LNCaP clone FGC (cell line): Measurements from ENCODE around the gene ZNF286A.

Source experiments
- DNase-seq: peaks from one replicate; pipeline ENCODE4 v3.0.0-alpha.2; 2011; ENCODE audit warnings: low read depth
- H3K4me3 ChIP-seq: 2 replicates; pipeline ENCODE4 v1.5.1; 2011; ENCODE audit warnings: mild to moderate bottlenecking, low read depth, low read length, control low read depth
- TF ChIP-seq, protein P1 (sequence below): IDR thresholded peaks from 2 replicates; pipeline ENCODE4 v1.5.1; 2012; ENCODE audit warnings: mild to moderate bottlenecking; ENCODE audit not compliant: control insufficient read depth, insufficient read depth; ENCODE audit errors: extremely low read depth

ZNF286A gene

DNA sequence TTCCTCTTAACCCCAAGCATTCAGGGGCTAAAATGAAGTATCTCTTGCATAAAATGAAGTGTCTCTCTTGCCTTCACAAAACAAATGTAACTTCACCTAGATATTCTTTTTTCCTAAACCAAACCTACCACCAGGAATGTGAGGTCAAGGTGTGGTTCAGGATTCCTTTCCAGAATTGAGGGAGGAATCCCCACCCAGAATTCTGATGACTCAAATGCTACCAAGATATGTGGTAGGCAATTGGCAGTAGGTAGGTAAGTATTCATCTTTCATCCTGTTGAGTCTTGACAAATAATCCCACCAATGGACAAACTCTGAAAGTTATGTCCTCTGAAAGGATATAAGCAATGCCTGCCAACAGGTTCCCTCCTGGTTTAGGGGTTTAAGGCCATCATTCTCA lies 41.7 kb upstream of the ZNF286A start:
- DNase-seq: no peak
- TF ChIP-seq, protein P1, sequence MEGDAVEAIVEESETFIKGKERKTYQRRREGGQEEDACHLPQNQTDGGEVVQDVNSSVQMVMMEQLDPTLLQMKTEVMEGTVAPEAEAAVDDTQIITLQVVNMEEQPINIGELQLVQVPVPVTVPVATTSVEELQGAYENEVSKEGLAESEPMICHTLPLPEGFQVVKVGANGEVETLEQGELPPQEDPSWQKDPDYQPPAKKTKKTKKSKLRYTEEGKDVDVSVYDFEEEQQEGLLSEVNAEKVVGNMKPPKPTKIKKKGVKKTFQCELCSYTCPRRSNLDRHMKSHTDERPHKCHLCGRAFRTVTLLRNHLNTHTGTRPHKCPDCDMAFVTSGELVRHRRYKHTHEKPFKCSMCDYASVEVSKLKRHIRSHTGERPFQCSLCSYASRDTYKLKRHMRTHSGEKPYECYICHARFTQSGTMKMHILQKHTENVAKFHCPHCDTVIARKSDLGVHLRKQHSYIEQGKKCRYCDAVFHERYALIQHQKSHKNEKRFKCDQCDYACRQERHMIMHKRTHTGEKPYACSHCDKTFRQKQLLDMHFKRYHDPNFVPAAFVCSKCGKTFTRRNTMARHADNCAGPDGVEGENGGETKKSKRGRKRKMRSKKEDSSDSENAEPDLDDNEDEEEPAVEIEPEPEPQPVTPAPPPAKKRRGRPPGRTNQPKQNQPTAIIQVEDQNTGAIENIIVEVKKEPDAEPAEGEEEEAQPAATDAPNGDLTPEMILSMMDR: no peak
- no peak overlapping the region for H3K4me3 ChIP-seq

DNA sequence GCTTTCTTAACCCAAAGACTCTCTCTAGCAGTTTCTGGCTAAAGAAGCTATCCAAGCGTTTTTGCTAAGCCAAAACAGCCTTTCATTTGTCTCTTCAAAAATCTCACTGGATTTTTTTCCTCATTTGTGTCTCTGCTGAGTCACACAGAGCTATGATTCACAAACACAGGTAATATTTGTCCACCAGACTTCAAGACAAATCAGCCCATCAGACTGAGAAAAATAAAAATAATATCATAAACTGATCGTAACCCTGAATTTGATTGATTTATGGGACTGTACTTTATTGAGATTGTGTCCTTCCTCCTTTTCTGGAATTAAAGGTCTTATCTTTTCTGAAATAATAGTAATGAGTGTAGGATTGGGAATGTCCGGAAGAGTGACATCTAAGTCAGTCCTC lies 41.3 kb upstream of the ZNF286A start:
- TF ChIP-seq, protein P1: no peak
- no peak for DNase-seq
- no peak overlapping the region for H3K4me3 ChIP-seq

DNA sequence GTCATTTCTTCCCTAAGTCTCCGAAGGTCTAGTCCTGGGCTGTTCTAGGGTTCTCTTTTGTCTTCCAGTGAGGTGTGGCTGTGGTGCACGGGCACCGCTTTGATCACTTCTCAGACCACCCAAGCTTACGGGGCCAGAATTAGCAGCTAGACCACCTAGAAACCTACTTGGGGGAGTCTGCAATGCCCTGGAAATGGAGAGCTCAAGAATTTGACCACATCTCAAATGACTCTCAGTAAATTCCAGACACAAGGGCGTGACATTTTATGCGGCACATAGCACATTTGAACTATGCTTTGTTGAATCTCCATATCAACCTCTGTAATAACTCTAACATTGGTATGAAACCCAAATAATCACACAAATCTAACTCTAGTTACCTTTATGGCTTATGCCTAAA lies 40.3 kb upstream of the ZNF286A start:
- DNase-seq: no peak
- TF ChIP-seq, protein P1: no peak
- no peak overlapping the region for H3K4me3 ChIP-seq

DNA sequence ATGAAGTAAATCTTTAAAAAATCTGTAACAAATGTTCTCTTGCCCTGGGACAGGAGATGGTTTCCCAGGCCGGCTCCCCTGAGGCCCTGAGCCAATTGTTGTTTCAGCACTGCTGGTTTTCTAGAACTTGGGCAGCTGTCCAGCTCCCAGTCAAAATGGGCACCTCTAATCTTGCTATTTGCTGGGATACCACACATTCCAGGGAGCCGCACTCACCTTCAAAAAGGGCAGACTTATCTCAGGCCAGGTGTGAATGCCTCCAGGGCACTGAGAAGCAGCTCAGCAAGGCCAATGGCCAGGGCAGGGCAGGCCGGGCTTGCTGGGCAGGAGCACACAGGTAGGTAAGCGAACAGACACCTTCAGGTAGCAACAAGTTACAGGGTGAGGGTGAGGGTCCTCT lies 39.9 kb upstream of the ZNF286A start:
- DNase-seq: no peak
- H3K4me3 ChIP-seq: no peak overlapping the region
- TF ChIP-seq, protein P1: no peak

DNA sequence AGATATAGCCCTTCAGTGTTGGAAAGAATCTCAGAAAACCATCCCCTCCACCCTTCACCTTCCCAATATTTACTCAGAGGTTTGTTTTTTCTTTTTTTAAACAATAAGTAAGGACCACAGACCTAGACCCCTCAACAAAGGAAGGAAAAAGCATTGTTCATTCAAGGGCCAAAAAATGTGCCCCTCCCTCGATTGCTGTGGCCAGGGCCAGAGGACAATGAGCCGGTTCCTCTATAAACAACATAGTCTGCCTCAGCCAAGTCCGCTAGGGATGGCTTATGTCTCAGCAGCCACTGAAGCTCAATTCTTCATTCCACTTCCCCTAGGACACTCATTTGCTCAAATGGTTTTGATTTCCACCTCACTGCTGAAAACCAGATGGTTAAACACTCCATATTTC lies 39.5 kb upstream of the ZNF286A start:
- TF ChIP-seq, protein P1: no peak
- H3K4me3 ChIP-seq: no peak overlapping the region
- no peak for DNase-seq

DNA sequence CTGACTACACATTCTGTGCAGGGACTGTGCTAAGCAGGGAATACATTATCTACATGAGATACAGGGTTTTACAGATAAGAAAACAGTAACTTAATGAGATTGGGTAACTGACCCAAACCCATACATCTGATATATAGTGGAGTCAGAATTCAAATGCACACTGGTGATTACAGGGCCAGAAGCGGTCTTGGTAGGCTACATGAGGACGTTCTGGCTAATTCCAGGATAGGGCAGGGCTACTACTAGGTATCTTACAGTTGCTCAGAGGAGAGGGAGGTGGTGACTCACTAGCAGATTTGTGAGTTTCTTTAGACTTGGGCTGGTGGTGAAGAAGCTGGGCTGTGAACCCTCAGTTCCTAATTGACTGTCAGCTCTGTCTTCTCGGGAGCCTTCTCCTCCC lies 36.9 kb upstream of the ZNF286A start:
- TF ChIP-seq, protein P1: no peak
- H3K4me3 ChIP-seq: no peak overlapping the region
- no peak for DNase-seq

DNA sequence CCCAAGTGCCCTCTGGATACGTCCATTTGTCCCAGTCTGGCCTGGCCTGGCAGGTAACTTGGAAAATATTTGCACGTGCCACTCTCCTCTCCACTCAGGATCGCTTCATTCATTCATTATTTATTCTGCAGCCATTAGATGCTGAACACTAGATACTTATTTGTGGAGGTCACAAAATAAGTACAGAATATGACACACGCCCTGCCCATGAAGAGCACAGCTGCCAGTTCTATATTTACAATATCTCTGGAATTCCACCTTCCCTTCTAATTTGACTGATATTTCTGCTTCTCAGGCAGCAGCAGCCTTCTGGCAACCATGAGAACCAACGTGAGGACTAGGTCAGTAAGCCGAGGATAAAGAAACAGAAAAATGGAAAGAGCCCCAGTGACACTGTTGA lies 36.4 kb upstream of the ZNF286A start:
- no peak for DNase-seq
- no peak overlapping the region for H3K4me3 ChIP-seq
- TF ChIP-seq, protein P1: no peak
